Prostate gland (tissue), 2 donors: ENCODE data around the gene EBF3.

Experiments
- POLR2A ChIP-seq: fragments of 450-650 bp; IDR thresholded peaks from one replicate; pipeline ENCODE4 v1.6.1; 2016; ENCODE audit warnings: antibody characterized with exemption, mild to moderate bottlenecking
- TF ChIP-seq, protein P1 (sequence below), 4 experiments: fragments of 200-600 bp in 2 of 4; fragments of 450-650 bp in 2 of 4; sonication (generic) in 2 of 4; IDR thresholded peaks; 1 replicate in 3 of 4; 2 replicates in 1 of 4; pipeline ENCODE4 v1.5.1; 2016 to 2019; ENCODE audit warnings: antibody characterized with exemption in 4 of 4, mild to moderate bottlenecking in 2 of 4, moderate library complexity in 2 of 4

DNA sequence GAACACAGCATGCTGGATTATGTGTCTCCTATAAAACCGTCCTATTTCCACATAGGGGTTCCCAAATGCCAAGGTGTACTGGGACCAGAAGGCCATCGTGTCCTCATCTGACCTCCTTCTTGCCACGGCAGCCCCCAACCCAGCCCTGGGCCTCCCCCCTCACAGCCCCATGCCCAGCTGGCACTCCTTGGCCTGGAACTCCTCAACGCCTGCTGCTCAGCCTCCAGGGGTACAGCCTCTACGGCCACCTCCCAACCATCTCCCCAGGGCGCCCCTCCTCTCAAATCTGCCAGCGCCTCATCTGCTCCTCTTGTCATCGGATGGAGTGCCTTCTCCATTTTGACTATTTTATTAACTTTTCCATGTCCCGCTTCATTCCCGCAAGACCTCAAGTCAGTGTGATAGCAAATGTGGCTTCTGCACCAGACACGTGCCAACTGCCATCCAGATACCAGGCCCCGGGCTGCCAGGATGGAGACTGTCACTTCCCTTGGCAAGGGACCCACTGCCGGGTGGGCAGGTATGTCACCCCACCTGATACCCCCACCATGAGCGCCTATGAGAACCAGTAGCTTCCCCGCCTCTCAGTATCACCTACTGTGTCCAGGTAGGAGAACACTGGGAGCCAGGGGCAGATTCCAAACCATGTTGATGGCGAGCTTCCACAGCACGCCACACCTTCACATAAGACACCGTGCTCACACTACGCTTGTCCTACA, 106.7 kb downstream of the EBF3 start:
- TF ChIP-seq, protein P1, sequence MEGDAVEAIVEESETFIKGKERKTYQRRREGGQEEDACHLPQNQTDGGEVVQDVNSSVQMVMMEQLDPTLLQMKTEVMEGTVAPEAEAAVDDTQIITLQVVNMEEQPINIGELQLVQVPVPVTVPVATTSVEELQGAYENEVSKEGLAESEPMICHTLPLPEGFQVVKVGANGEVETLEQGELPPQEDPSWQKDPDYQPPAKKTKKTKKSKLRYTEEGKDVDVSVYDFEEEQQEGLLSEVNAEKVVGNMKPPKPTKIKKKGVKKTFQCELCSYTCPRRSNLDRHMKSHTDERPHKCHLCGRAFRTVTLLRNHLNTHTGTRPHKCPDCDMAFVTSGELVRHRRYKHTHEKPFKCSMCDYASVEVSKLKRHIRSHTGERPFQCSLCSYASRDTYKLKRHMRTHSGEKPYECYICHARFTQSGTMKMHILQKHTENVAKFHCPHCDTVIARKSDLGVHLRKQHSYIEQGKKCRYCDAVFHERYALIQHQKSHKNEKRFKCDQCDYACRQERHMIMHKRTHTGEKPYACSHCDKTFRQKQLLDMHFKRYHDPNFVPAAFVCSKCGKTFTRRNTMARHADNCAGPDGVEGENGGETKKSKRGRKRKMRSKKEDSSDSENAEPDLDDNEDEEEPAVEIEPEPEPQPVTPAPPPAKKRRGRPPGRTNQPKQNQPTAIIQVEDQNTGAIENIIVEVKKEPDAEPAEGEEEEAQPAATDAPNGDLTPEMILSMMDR (IDR thresholded peaks at IDR 0.05): no peak
- TF ChIP-seq POLR2A: no peak
